HG02610 (cell line): ENCODE results near the gene GPR63.

Experiments used
- ATAC-seq: cut with Tn5 transposase; IDR thresholded peaks from one replicate; pipeline ENCODE4 v1.9.1; 2021; ENCODE audit warnings: mild to moderate bottlenecking, moderate library complexity; ENCODE audit not compliant: unreplicated experiment

The GPR63 gene, protein sequence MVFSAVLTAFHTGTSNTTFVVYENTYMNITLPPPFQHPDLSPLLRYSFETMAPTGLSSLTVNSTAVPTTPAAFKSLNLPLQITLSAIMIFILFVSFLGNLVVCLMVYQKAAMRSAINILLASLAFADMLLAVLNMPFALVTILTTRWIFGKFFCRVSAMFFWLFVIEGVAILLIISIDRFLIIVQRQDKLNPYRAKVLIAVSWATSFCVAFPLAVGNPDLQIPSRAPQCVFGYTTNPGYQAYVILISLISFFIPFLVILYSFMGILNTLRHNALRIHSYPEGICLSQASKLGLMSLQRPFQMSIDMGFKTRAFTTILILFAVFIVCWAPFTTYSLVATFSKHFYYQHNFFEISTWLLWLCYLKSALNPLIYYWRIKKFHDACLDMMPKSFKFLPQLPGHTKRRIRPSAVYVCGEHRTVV

DNA sequence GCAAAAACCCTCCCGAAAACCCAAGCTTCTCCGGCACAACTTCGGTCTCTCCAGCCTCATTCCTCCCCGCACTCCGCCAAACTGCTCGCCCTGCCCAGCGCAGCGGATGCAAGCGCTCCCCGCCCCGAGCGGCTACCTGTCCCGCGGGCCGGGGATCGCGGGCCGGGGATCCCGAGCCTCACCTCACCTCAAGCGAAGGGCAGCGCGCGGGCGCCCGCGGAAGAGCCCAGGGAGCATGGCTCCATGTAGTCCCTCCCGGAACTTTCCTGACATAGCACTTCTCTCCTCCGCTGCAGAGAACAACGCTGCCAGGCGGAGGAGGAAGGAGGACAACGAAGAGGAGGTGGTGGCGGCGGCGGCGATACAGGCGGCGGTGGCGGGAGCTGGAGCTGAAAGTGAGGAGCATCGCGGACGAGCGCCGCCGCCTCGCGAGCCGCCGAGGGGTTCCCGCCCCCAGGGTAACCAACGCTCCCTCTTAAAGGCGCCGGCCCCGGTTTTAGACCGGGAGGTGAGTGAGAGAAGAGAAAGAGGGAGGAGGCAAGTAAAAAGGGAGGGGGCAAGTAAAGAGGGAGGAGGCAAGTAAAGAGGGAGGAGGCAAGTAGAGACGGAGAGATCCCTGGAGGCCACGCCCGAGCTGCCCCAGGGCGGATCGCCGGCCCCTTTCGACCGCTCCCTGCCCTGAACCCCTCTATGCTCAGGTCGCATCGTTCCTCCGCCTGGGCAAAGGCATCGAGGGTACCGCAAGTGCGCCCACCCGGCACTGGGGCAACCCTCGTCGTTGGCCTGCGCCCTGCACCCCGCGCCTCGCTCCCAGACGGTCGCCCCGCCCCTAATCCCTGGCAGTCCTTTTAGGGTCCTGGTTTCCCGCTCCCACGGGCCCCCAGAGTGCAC is at the start of gene GPR63:
TSS of gene GPR63 (minus strand) at position 397 of the 891 bp plus-strand sequence. CDS start 37,746 bp downstream, outside the sequence.
- peak; percentile 90 for ATAC-seq

DNA sequence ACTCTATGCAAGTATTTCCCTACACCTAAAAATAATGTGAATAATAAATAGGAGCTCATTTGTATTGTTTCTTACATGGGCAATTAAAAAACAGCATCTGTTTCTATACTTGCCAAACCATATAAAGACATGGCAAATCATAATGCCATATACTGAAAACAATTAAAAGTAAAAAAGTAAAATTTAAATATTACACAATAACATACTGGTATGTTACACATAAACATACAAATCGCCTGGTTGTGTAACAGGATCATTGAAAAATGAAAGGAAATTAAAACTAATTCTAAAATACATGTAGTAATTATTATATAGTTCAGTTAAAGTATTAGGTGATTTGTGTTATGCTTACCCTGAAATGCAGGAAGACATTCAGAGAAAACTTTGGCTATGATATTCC is 49.2 kb upstream of the GPR63 start:
- no peak for ATAC-seq

DNA sequence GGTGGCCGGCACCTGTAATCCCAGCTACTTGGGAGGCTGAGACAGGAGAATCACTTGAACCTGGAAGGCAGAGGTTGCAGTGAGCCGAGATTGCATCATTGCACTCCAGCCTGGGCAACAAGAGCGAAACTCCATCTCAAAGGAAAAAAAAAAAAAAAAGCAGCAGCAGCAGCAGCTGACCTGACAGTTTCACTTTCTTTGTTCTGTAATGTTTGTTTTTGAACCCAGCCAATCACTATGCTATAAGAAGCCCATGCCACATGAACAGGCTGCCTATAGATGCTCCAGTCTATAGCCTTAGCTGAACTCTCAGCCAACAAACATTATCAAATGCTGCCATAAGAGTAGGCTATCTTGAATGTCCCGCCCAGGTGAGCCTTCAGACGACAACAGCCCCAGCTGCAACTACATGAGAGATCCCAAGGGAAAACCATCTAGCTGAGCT is 47.9 kb upstream of the GPR63 start:
- peak; percentile 79 for ATAC-seq

DNA sequence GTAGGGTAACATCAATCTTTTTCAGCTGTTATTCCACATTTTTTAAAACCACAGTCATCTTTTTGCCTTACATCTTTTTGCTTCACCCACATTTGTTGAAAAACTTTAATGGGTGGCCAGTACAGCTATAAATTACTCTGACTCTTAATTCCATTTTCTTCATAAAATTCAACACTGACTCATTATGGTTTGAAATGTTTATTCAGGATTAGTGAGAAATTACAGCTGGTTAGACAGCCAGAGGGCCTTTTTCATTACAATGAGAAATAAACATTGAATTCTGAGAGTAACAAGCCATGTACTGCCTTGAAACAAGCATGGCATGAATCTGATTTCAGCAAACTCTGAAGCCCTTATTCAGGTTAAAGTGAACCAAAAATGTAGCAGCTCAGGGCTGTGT is 40.9 kb upstream of the GPR63 start:
- no peak for ATAC-seq

DNA sequence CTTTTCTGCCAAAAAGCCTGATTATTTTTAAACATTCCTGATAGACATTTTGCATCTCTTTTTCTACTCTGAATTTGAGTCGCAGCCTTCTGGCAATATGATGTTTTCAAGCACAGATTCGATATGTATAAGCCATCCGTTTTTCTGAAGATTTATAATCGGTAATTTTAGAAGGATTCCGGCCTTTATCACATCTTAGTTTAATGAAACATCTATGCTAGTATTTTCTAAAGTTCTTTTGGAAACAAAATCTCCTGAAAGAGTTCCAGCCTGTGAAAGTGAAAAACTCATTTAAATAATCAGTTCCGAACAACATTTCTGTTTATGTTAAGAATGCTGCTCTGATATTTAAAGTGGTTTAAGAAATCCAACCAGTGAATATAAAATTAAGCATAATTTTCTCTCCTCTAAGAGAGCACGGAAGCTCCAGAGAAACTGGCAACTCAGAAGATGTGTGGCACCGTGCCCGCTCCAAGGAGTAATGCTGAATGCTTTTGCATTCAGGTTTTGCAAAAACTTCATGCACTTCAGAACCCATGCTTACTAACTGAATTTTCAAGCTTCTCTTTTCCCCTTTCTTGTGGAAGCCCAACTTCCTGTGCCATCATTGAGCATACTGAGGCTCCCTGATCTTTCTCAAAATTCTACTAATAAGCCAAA is 39.7 kb upstream of the GPR63 start:
- ATAC-seq = no peak

DNA sequence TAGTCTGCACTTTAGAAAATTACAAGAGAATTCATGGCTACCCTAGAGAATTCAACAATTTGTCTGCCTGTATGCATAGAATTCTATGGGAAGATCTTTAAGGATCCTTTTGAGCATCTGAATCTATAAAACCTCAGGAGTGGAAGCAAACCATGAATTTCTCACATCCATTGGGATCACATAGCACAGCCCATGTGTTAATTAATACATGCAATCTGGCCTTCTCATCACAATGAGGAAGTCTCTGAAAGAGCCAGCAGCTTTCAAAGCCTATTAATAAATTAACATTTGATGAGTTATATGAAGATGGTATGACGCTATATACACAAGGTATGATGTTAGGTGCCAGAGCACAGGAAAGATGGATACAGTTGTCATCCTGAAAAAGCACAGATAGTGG is 35.7 kb upstream of the GPR63 start:
- ATAC-seq = no peak

DNA sequence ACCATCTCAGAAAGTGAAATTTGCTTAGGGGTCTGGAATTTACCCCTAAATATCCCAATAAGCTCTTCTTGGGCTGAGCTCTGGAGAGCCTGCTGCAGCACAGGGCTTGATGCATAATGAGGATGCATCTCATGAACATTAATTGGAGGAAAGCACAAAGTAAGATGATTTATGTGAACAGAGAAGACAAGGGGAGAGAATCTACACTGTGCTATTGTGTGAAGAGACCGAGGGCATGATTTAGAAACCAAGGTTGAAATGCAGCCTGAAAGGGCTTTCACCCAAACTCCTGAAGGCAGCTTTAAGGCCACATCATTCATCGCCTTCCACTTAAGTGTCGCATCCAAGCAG is 27.8 kb upstream of the GPR63 start:
- ATAC-seq = no peak

DNA sequence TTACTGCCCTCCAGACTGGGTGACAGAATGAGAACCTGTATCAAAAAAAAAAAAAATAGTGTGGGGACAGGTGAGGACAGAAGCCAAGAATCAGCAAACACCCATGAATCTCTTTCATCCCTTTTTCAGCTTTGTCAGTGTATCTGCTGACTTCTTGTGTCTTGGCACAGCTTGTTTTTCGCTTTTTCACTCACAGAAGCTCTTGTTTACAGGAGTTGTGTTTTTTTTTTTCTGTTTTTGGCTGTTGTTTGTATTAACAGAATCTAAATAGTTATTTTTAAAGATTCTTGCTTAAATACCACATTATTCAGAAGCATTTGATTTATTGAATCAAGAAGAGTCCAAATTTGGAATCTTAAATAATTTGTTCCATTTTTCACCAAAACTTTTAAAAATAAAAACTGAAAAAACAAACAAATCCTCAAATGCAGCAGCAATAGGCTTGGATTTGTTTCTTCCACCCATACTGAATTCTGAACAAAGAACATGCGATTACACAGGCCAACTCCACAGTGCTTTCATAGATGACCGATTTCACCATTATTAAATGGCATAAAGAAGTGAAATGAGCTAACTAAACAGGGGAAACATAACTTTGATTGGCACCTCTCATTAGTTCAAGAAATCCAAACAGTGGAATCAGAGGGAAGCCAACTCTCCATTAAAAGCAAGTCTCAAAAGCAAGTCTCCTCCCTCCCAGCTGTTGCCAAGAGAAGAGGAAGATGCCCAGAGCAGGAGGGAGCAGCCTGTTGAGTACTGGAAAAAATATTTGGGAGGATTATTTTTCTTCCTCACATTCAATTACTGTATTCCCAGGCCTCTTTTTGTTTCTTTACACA is 27.2 kb upstream of the GPR63 start:
- ATAC-seq = no peak

DNA sequence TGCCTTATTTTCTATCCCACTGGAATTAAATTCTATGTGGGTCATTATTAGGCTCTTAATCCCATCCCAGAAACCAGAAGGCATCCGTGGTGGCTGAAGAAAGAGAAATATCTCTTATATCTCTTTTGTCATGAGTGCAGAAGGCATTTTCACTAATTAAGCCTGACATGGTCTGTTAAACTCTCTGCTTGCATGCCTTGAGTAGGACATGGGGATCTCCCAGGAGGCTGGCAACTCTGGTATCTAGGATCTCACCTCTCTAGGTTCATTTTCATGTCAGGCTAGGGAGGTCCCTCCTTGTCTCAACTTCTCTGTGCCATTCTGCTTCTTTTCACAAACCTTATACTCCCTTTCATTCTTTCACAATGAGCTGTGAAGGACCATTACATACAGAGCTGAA is 25.3 kb upstream of the GPR63 start:
- ATAC-seq = no peak

DNA sequence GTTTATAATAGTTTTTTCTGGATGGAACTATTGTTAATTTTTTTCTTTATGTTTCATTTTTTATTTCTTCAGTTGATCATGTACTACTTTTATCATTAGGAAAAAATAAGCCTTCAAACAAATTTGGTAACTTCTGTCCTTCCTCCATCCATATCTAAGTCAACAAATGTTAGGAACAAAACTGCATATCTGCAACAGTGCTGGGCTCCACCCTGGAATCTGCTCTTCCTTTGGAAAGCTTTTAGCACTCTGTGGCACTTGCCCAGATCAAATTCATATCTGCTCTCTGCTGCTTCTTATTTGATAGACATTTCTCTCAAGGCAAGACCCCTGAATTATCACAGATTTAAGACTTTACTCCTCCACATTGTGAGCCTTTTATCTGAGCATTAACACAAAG is 24.3 kb upstream of the GPR63 start:
- ATAC-seq = no peak

DNA sequence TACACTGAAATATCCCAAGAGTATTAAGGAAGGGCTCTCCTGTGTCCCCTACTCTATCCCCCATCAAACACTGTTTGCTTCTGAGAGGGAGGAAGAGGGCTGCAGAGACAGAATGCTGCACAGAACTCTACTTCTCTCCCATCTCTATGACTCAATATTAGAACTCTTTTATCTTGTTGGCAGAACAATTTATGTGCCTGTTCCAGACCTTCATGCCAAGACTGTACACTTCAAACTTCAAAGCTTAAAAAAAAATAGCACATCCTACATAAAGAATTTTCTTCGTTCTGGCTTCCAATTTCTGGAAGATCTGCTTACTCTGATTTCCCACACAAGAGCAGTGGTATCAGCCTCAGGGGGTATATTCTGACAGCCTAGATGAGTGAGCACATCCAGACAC is 19.6 kb upstream of the GPR63 start:
- ATAC-seq = no peak

DNA sequence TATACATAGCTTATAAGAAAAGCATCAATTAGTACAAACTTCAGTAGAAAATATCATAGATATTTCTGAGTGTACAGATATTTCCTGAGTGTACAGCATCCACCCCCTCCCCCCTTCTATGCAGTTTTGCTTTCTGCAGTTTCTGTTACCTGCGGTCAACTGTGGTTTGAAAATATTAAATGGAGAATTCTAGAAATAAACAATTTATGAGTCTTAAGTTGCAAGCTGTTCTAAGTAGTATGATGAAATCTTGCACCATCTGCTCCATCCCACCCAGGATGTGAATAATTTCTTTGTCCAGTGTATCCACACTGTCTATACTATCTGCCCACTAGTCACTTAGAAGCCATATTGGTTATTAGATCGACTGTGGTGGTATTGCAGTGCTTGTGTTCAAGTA is 15.8 kb upstream of the GPR63 start:
- no peak for ATAC-seq

DNA sequence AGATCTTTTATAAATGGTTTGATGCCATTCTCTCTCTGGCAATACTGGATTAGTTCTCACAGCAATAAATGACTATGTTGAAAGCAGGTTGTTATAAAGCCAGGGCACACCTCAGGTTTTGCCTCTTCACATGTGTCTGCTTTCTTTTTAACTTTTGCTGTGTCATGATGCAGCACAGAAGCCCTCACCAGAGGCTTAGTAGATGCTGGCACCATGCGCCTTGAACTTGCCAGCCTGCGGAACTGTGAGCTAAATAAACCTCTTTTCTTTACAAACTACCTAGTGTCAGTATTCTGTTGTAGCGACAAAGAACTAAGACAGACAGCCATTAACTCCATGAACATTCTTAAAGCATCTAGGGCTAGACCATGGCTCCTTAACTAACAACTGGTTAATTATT is 15.3 kb upstream of the GPR63 start:
- no peak for ATAC-seq

DNA sequence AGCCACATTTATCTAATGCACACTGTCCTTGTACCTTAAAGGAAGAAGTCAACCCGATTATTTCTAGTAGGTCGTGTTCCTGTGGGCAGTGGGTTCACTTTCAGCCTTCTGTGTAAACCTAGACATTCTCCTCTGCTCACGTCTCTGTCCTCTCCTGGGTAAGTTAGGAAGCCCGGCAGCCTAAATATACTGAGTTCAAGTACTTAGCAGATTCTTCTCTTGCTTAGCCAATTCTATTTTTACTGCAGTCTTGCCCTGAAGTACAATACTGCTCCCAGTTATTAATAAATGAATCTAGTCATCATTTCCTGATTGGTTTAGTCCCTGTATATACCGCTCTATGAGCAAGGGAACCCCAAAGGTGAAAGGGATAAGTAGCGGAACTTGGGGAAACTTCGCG is 14.6 kb upstream of the GPR63 start:
- ATAC-seq = no peak

DNA sequence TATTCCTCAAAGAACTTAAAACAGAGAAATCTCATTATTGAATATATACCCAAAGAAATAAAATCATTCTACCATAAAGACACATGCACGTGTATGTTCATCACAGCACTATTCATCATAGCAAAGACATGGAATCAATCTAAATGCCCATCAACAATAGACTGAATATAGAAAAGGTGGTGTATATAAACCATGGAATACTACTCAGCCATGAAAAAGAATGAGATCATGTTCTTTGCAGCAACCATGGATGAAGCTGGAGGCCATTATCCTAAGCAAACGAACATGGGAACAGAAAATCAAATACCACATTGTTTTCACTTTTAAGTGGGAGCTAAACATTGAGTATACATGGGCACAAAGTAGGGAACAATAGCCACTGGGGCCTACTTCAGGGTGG is 12.3 kb upstream of the GPR63 start:
- ATAC-seq = no peak

DNA sequence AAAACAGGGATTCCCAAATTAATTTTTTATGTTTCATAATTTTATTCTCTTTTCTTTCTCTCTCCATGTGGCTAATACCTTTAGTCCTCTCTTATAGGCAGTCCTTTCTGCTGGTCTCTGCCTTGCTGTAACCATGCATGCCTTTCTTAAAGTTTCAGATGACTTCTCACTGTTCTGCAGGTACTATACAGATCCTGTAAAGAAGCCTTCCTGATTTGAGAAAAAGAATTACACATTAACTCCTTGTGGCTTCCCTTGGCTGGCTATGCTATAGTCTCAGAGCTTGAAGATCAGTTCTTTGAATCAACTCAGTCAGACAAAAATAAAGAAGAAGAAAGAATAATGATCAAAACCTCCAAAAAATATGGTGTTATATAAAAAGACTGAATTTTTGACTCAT is 7.3 kb upstream of the GPR63 start:
- ATAC-seq = no peak

DNA sequence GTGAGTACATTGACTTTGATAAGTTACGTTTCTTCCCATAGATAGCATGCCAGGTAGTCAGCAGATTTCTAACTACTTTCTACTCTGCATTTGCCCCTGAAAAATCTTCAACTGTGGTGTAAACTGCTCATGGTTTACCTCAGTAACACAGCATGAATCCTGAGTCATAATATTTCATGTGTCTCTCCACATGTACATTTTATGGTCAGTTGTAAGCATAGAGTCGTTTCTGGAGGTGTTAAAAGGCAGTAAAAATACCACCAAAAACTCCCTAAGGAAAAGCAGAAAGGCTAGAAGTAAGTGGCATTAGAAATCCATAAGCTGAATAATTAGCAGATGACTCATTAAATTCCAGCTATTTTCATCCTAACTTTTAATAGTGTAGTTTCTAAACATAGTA is 4.1 kb upstream of the GPR63 start:
- ATAC-seq = no peak

DNA sequence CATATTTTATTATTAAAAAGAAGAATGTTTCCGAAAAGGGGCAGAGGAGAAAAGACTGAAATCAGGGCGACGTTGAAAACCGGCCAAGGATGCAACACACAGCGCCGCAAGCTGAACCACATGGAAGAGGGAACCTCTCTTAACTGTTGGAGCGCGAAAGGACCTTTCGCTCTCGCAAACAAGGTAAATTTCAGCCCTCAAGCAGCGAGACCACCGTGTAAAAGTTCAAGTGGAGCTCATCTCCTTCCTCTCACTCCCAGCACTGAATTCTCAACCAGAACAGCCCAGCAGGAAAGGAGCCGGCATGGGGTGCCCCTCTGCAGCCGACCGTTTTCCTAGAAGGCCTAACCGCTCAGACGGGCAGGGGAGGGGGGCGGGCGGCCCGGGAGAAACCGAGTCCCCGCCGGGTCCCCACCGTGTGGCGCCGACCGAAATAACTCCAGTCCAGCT is 621 bp downstream of the GPR63 start:
- peak; percentile 17 for ATAC-seq

DNA sequence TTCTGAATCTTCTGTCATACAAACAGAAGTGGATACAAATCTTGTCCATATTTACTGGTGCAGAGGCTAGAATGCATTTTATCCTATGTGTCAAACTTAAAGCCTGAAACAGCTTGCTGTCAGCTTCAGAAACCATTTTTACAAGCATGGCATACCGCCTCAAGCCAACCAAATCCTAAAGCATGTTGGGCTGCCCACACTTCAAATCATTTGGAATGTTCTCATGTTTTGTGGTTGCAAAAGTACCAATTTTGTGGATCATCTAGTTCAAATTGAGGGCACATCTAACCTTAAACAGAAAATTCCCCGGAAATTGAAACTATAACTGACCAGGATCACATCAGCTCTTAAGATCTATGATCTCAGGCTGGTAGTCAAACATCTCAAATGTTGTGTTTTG is 3.2 kb downstream of the GPR63 start:
- ATAC-seq = no peak

DNA sequence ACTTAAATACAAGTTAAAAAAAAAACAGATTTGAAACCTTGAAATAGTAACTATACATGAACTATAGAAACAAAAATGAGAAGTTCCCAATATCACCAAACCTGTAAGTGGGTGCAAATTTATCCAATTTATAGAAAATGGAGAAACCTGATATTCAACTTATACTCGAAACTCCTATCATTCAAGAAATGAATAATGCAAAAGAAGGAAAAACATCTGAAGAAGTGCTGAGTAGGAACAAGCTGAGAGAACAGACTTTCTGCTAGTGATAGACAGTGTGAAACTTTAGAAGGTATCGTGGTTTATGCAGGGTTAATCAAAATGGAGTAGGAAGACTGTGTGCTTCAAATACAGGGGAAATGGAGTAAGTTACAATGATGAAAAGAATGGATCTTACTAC is 4.5 kb downstream of the GPR63 start:
- no peak for ATAC-seq

DNA sequence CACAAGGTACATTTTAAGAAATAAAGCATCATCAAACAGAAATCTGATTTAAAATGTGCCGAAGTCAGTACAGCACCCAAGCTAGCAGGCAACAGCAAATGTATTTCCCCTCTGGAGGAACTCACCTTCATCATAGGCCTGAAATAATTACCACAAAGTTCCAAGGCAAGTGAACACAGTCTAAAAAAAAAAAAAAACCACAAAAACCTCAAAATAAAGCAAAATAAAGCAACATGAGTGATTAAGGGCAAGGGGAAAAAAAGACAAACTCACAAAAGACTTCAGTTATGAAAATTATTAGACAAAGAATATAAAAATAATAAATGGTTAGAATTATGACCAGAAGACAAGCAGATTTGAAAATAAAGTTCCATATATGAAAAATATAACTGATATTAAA is 10.4 kb downstream of the GPR63 start:
- no peak for ATAC-seq
